ENCODE measurements around the gene LMNTD1. TPM values are rescaled to one million over a fixed set of nuclear protein-coding genes. Genes with fewer than 3 reads are reported as not detected.

The LMNTD1 gene
- total and polyA plus RNA-seq, 9 of the 15 experiments (the other 6 are each of a cell fraction or from before 2014, with no cell fraction given), result not detected

GRCh38 chr12:25585662-25586061 is 32.6 kb upstream of the LMNTD1 start:
- Histone ChIP-seq H3K79me2 (ENCODE audit: control insufficient read depth, insufficient read depth, low read length) (no peaks in the 10 kb centered on the region), H3K27me3 (ENCODE audit: control insufficient read depth in 2 of 2, insufficient read depth in 2 of 2, low read length in 2 of 2) (no peaks in the 10 kb centered on the region; a peak in 1 of 5 replicates), H2AFZ (ENCODE audit: low read depth, low read length) (no peak overlapping the region), H3K9me3 (replicated peaks; ENCODE audit: control insufficient read depth, insufficient read depth, low read depth, low read length) (no peaks in the 10 kb centered on the region), H3K27ac (ENCODE audit: extremely low read depth, low read depth, low read length) (no peak overlapping the region), H3K4me1 (replicated peaks in 1 of 2; ENCODE audit: control insufficient read depth in 2 of 2, insufficient read depth in 2 of 2, low read length in 2 of 2) (no peaks in the 10 kb centered on the region), H3K9me1 (ENCODE audit: control insufficient read depth, insufficient read depth, low read length) (no peaks in the 10 kb centered on the region), H3K4me2 (ENCODE audit: insufficient read depth, low read length) (no peak overlapping the region), H3K36me3 (ENCODE audit: control insufficient read depth, insufficient read depth, low read length) (no peaks in the 10 kb centered on the region), H3K4me3 (no peak overlapping the region), H3K9ac (ENCODE audit: insufficient read depth in 1 of 2, low read depth in 2 of 2, low read length in 2 of 2) (no peak overlapping the region), H4K20me1 (replicated peaks; ENCODE audit: control insufficient read depth, insufficient read depth, low read length) (no peaks in the 10 kb centered on the region)
- ATAC-seq (no peak), DNase-seq (ENCODE audit: extremely low read depth in 1 of 4, low spot score in 3 of 4) (no peak), FAIRE-seq (no peak)
- no TSS peak for BruUV-seq (replicated peaks)
- CTCF ChIA-PET (ENCODE audit: low intra/inter-chr PET ratio), result no interaction called here
- WGBS (ENCODE audit: insufficient coverage, low coverage, missing lambda C conversion rate), result 0% methylated on average over 5 of the region's 5 CpGs
- intact Hi-C loops (cut with micrococcal nuclease), result no loop called here
- POLR2A ChIA-PET, result no interaction called here
- no peak for TF ChIP-seq ZNF140 (CRISPR knock-in tag; IDR thresholded peaks at IDR 0.05)
- no peak for TF ChIP-seq ELF2 (CRISPR knock-in tag; IDR thresholded peaks at IDR 0.05)
- no peak for TF ChIP-seq SRF (CRISPR knock-in tag; IDR thresholded peaks at IDR 0.05)
- TF ChIP-seq, protein P1, sequence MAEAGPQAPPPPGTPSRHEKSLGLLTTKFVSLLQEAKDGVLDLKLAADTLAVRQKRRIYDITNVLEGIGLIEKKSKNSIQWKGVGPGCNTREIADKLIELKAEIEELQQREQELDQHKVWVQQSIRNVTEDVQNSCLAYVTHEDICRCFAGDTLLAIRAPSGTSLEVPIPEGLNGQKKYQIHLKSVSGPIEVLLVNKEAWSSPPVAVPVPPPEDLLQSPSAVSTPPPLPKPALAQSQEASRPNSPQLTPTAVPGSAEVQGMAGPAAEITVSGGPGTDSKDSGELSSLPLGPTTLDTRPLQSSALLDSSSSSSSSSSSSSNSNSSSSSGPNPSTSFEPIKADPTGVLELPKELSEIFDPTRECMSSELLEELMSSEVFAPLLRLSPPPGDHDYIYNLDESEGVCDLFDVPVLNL (CRISPR knock-in tag; IDR thresholded peaks at IDR 0.05; ENCODE audit: low read depth), result no peak
- no peak for TF ChIP-seq DPF2 (IDR thresholded peaks at IDR 0.05)
- TF ChIP-seq, protein P2, sequence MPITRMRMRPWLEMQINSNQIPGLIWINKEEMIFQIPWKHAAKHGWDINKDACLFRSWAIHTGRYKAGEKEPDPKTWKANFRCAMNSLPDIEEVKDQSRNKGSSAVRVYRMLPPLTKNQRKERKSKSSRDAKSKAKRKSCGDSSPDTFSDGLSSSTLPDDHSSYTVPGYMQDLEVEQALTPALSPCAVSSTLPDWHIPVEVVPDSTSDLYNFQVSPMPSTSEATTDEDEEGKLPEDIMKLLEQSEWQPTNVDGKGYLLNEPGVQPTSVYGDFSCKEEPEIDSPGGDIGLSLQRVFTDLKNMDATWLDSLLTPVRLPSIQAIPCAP (CRISPR knock-in tag; IDR thresholded peaks at IDR 0.05; ENCODE audit: borderline replicate concordance), result no peak
- no peak for TF ChIP-seq NFXL1 (CRISPR knock-in tag; IDR thresholded peaks at IDR 0.05)
- no peak for TF ChIP-seq BCOR (IDR thresholded peaks at IDR 0.05)
- no peak for TF ChIP-seq XRCC4 (IDR thresholded peaks at IDR 0.05; ENCODE audit: extremely low read depth, insufficient read depth, insufficient read length)
- TF ChIP-seq ARID2 (IDR thresholded peaks at IDR 0.05), result no peak
- no peak for TF ChIP-seq SIN3A (IDR thresholded peaks at IDR 0.05; ENCODE audit: borderline replicate concordance in 2 of 2, control insufficient read depth in 1 of 2, low read depth in 2 of 2, low read length in 2 of 2)
- no peak for TF ChIP-seq EP400 (IDR thresholded peaks at IDR 0.05)
- TF ChIP-seq ZNF134 (CRISPR knock-in tag; conservative IDR thresholded peaks at IDR 0.05), result no peak
- TF ChIP-seq ZNF311 (CRISPR knock-in tag; IDR thresholded peaks at IDR 0.05), result no peak
- no peak for TF ChIP-seq POLR3G (IDR thresholded peaks at IDR 0.05; ENCODE audit: extremely low read depth, insufficient read length, insufficient replicate concordance)
- no peak for TF ChIP-seq ELF4 (CRISPR knock-in tag; IDR thresholded peaks at IDR 0.05)
- in situ Hi-C loops (cut with MboI), result no loop called here

Data from K562 (cell line).